Measurements from ENCODE around the gene RPL38. TPM values are rescaled to one million over a fixed set of nuclear protein-coding genes. Genes with fewer than 3 reads are reported as not detected.
A peak's percentile ranks its signal among the peaks of the same experiment; 100 is the strongest.

The RPL38 gene
- polyA plus RNA-seq, 12 donors: 1,396 to 1,979 (median 1,668) TPM; not detected in 1

- no peak for DNase-seq
These were observed 39.7 kb downstream of the RPL38 start for GRCh38 chr17:74243013-74243755.

- no peak for DNase-seq
These were observed 40.6 kb downstream of the RPL38 start for GRCh38 chr17:74244128-74244527.

GRCh38 chr17:74244548-74244947, 41.1 kb downstream of the RPL38 start:
- DNase-seq: no peak

GRCh38 chr17:74245145-74245831, 41.8 kb downstream of the RPL38 start:
- no peak for DNase-seq

- no peak for DNase-seq
These were observed 42.4 kb downstream of the RPL38 start for GRCh38 chr17:74245871-74246270.

- peak; percentile 87 for DNase-seq
These were observed 46.3 kb downstream of the RPL38 start for GRCh38 chr17:74249590-74250270.

- DNase-seq: peak; percentile 87
These were observed 47.0 kb downstream of the RPL38 start for GRCh38 chr17:74250324-74250995.

GRCh38 chr17:74251051-74251450, 47.6 kb downstream of the RPL38 start:
- no peak for DNase-seq

GRCh38 chr17:74251569-74251968, 48.1 kb downstream of the RPL38 start:
- no peak for DNase-seq

- DNase-seq: no peak
These were observed 48.7 kb downstream of the RPL38 start for GRCh38 chr17:74252211-74252610.

GRCh38 chr17:74253036-74253435, 49.6 kb downstream of the RPL38 start:
- DNase-seq: no peak

GRCh38 chr17:74257311-74257710, 53.8 kb downstream of the RPL38 start:
- DNase-seq: no peak

GRCh38 chr17:74259667-74260524, 56.4 kb downstream of the RPL38 start:
- no peak for DNase-seq

Other genes with a start within 250 kb of the RPL38 start
- gene TTYH2, start 9.9 kb downstream of the RPL38 start, polyA plus RNA-seq (ENCODE audit: insufficient read length in 12 of 12): 10 to 100 TPM in 11 of 12 donors, not detected in 1; 42.1 to 99.1 (median 68.3) TPM
- under 1 TPM in 3 of 12 donors, not detected in 9; 0.08 to 0.32 (median 0.19) TPM for gene DNAI2, start 70.6 kb downstream of the RPL38 start, polyA plus RNA-seq (ENCODE audit: insufficient read length in 12 of 12)
- gene KIF19, start 122.5 kb downstream of the RPL38 start, polyA plus RNA-seq (ENCODE audit: insufficient read length in 12 of 12): 1 to 10 TPM in 9 of 12 donors, under 1 TPM in 1, not detected in 2; 0.92 to 2.0 (median 1.5) TPM
- under 1 TPM in 8 of 12 donors, not detected in 4; 0.08 to 0.40 (median 0.16) TPM for gene BTBD17, start 158.2 kb downstream of the RPL38 start, polyA plus RNA-seq (ENCODE audit: insufficient read length in 12 of 12)
- under 1 TPM in 8 of 12 donors, not detected in 4; 0.16 to 0.74 (median 0.26) TPM for gene GPR142, start 163.8 kb downstream of the RPL38 start, polyA plus RNA-seq (ENCODE audit: insufficient read length in 12 of 12)
- 10 to 100 TPM in 11 of 12 donors, not detected in 1; 16.2 to 61.7 (median 26.4) TPM for gene GPRC5C, start 228.4 kb downstream of the RPL38 start, polyA plus RNA-seq (ENCODE audit: insufficient read length in 12 of 12)